GM21723 (cell line): ENCODE results near the gene TMEM107.
A peak's percentile ranks its signal among the peaks of the same experiment; 100 is the strongest.
"Not testable (repeated sequence)": the region's sequence is repeated elsewhere in the genome, so short reads cannot be mapped to it uniquely, and the experiment has no call there.

ENCODE experiments used
- ATAC-seq: cut with Tn5 transposase; IDR thresholded peaks from one replicate; pipeline ENCODE4 v1.9.1; 2021; ENCODE audit warnings: mild to moderate bottlenecking, moderate library complexity; ENCODE audit not compliant: unreplicated experiment

Gene TMEM107

GRCh38 chr17:8176197-8176940, at the start of gene TMEM107:
TSS of gene TMEM107 (minus strand) at chr17:8176380. CDS start at chr17:8176286, 94 bp downstream.
- peak; percentile 55 for ATAC-seq

GRCh38 chr17:8224891-8225812, 49.0 kb upstream of the TMEM107 start:
- no peak for ATAC-seq

DNA sequence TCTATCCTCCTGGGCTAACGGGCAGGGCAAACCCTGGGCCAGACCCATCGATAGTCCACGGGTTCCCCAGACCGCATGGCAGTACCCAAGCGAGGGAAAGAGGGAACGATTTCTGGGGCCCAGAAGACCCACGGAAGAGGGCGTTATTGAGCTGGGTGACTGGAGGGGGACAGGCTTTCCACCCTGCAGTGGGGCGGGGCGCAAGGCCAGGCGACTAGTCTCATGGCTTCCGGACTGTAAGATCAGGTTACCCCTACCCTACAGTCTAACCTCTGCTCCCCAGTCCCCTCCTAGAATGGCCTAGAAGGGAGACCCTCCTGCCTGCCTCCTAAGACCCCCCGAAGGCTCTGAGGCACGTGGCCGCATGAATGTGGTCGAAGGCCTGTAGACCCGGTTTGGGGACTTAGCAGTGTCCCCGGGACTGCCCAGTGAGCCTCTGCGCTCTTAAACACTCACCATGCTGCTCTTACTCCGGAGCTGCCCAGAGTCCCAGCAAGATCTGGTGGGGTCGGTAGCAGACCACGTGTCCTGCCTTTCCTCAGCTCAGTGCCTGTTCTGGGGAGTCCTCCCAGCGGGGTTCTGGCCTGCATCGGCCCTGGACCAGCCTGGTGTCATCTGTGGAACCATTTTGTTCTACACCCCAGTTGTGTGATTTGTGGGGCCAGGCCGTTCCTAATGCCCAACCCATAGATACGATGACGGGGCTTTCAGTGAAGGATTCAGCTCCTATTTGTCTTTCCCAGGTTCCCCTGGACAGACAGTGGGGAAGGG, 47.4 kb upstream of the TMEM107 start:
- peak; percentile 5 for ATAC-seq

DNA sequence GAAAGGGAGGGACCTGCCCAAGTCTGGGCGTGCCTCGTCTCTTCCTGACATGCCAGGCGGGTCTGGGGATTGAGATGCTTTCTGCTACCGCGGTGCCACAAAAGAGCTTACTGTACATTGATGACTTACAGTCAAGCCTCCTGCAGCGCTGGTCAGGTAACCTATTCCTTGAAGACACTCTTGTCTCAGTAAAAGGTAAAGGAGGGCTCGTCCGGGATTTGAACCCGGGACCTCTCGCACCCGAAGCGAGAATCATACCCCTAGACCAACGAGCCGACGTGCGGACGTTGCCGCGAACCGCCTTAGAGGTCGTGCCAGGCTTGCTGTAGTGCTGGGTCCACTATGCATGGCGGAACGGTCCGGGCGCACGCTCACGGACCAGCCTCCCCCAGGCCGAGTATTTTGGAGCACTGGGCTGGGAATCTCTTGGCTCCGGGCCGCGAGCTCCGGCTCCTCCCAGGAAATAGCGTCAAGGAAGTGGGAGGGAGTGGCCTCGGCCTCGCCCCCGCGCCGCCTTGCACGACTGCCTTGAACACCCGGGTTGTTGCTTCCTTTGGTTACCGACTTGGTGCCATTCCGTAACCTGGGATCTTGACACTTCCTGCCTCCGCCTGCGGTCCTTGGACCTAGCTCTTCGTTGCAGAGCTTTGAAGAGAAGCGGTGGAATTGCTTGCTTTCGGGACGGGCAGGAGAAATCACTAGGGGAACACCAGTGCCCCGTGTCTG, 46.6 kb upstream of the TMEM107 start:
- ATAC-seq: peak; percentile 35

GRCh38 chr17:8222380-8222629, 46.1 kb upstream of the TMEM107 start:
- ATAC-seq: peak; percentile 29

DNA sequence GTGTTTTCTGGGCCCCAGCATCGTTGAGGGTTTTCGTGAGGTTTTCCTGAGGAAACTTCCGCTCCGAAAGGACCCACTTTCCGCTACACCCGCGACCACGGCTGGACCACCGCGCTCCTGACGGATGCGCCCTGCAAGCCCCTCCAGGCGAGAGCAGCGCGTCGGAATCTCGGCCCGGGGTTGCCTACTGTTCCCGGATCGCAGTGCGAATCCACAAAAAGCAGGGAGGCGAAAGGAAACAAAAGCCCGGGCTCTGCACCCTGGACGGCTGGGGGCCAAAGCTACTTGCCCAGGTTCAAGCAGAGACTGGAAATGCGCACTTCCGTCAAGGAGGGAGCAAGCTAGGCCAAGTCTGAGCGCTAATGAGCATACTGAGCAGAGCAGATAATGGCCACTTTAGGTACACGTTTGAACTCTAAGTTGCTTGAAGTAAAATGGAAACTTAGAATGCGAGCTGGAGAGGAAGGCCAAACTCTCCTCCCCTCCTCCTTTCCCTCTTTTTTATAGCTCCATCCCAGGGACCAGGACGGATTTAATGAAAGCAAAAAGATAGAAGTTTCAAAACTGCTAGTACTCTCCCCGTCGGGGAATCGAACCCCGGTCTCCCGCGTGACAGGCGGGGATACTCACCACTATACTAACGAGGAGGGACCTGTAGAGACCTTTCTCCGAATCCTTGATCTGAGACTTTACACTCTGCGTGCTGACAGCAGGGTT, 45.6 kb upstream of the TMEM107 start:
- peak; percentile 45 for ATAC-seq

GRCh38 chr17:8220783-8221662, 44.8 kb upstream of the TMEM107 start:
- peak; percentile 23 for ATAC-seq

DNA sequence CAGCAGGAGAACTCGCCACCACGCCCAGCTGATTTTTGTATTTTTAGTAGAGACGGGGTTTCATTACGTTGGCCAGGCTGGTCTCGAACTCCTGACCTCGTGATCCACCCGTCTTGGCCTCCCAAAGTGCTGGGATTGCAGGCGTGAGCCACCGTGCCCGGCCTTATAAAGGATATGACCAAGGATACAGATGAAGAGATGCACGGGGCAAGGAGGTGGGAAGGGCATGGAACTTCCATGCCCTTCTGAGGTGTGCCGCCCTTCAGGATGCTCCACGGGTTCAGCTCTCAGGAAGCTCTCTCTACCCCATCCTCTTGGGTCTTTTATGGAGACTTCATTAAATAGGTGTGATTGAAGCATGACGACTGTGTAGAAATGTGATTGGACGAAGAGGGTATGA, 37.8 kb upstream of the TMEM107 start:
- ATAC-seq: not testable (repeated sequence)

GRCh38 chr17:8212312-8213180, 36.4 kb upstream of the TMEM107 start:
- ATAC-seq: no peak

GRCh38 chr17:8210761-8211458, 34.7 kb upstream of the TMEM107 start:
- ATAC-seq: no peak

GRCh38 chr17:8209907-8210760, 34.0 kb upstream of the TMEM107 start, which contains the start of gene AURKB:
TSS of gene AURKB (minus strand) at chr17:8210575. CDS start at chr17:8210224, 351 bp downstream.
- peak; percentile 78 for ATAC-seq

DNA sequence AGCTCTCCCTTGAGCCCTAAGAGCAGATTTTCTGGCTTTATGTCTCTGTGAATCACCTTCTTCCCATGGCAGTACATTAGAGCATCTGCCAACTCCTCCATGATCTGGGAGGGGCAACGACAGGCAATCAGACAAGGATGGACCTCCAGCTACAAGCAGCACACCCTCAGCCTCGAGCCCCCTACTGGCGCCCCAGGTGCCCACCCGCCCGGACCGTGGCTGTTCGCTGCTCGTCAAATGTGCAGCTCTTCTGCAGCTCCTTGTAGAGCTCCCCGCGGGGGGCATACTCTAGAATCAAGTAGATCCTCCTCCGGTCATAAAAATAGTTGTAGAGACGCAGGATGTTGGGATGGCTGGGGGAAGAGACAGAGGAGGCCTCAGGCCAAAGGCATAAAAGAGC, 30.4 kb upstream of the TMEM107 start:
- ATAC-seq: no peak

- ATAC-seq: no peak
Measured at GRCh38 chr17:8204761-8205555, 28.8 kb upstream of the TMEM107 start.

DNA sequence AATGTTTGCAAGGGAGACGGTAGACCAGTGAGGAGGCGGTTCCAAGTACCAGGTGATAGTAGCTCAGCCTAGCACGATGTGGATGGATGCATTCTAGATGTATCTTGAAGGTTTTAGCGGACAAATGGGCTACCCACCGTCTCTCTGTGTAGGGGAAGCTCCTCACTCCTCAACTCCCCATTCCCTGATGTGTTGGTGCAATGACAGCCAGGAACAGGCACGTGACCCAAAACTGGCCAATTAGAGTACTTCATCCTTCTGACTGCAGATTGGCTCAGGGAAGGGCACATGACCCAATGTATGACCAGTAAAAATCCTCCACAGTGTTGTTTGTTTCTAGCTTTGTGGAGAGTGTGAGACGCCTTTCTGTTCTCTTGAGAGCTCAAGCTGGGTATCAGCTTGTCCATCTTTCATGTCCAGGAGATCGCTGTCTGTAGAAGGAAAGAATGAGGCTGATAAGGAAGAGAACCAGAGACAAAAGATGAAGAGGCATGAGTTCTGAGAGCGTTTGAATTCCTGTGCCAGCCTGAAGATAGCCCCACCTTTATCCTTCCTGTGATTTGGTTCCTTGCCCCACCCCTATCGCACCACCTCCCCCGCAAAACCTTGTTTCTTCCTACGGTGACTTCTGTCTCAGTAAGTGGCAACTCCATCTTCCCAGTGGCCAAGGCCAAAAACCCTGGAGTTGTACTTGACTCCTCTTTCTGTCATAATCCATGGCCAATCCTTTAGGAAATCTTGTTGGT, 16.1 kb upstream of the TMEM107 start:
- ATAC-seq: no peak

GRCh38 chr17:8190506-8190905, 14.3 kb upstream of the TMEM107 start:
- no peak for ATAC-seq
